Neural progenitor cell (in vitro differentiated cells): ENCODE measurements around the gene NBEAL1. TPM values are rescaled to one million over a fixed set of nuclear protein-coding genes. Genes with fewer than 3 reads are reported as not detected.

ENCODE experiments used
- DNase-seq: peaks from one replicate; pipeline ENCODE4 v3.0.0-alpha.2; 2016; ENCODE audit warnings: low spot score
- H2AFZ ChIP-seq: fragments of 200-600 bp; sonication (generic); replicated peaks from 2 replicates; pipeline ENCODE4 v1.6.1; 2016; ENCODE audit warnings: antibody characterized with exemption
- H3F3A ChIP-seq: fragments of 200-600 bp; sonication (generic); 2 replicates; pipeline ENCODE4 v1.6.1; 2016; ENCODE audit warnings: antibody characterized with exemption, low read depth
- H3K27ac ChIP-seq: fragments of 200-600 bp; sonication (generic); 2 replicates; pipeline ENCODE4 v1.5.1; 2016; ENCODE audit warnings: mild to moderate bottlenecking
- H3K27me3 ChIP-seq: fragments of 200-600 bp; sonication (generic); 2 replicates; pipeline ENCODE4 v1.6.1; 2016; ENCODE audit warnings: mild to moderate bottlenecking, moderate library complexity
- H3K36me3 ChIP-seq: fragments of 200-600 bp; sonication (generic); 2 replicates; pipeline ENCODE4 v1.5.1; 2016
- H3K4me1 ChIP-seq: fragments of 200-600 bp; sonication (generic); 2 replicates; pipeline ENCODE4 v1.6.1; 2016; ENCODE audit warnings: mixed run types
- H3K4me2 ChIP-seq: fragments of 200-600 bp; sonication (generic); 2 replicates; pipeline ENCODE4 v1.6.1; 2016
- H3K4me3 ChIP-seq: fragments of 200-600 bp; sonication (generic); 2 replicates; pipeline ENCODE4 v1.5.1; 2016
- H3K79me2 ChIP-seq: fragments of 200-600 bp; sonication (generic); 2 replicates; pipeline ENCODE4 v1.6.1; 2016; ENCODE audit warnings: low read depth
- H3K9ac ChIP-seq: fragments of 200-600 bp; sonication (generic); 2 replicates; pipeline ENCODE4 v1.6.1; 2016
- H3K9me3 ChIP-seq: fragments of 200-600 bp; sonication (generic); 2 replicates; pipeline ENCODE4 v1.5.1; 2016; ENCODE audit warnings: low read depth
- H4K20me1 ChIP-seq: fragments of 200-600 bp; sonication (generic); 2 replicates; pipeline ENCODE4 v1.6.1; 2016; ENCODE audit warnings: low read depth
- H3K27ac Mint-ChIP-seq: 3 replicates; pipeline ENCODE4 v1.8.0; 2021; ENCODE audit warnings: mixed read lengths
- H3K27me3 Mint-ChIP-seq: 2 replicates; pipeline ENCODE4 v1.8.0; 2022; ENCODE audit warnings: low read depth, mild to moderate bottlenecking, inconsistent platforms, moderate library complexity, mixed read lengths; ENCODE audit not compliant: insufficient read depth
- H3K36me3 Mint-ChIP-seq: 3 replicates; pipeline ENCODE4 v1.8.0; 2021; ENCODE audit warnings: mixed read lengths
- H3K4me1 Mint-ChIP-seq: 3 replicates; pipeline ENCODE4 v1.8.0; 2021; ENCODE audit warnings: mixed read lengths
- H3K4me3 Mint-ChIP-seq: 3 replicates; pipeline ENCODE4 v1.8.0; 2021; ENCODE audit warnings: mild to moderate bottlenecking, moderate library complexity, mixed read lengths
- H3K9me3 Mint-ChIP-seq: 3 replicates; pipeline ENCODE4 v1.8.0; 2020; ENCODE audit warnings: mixed read lengths
- CTCF ChIP-seq: fragments of 200-600 bp; sonication (generic); IDR thresholded peaks from 2 replicates; pipeline ENCODE4 v1.5.1; 2017; ENCODE audit warnings: antibody characterized with exemption, mild to moderate bottlenecking
- EZH2 ChIP-seq: fragments of 200-600 bp; sonication (generic); IDR thresholded peaks from 2 replicates; pipeline ENCODE4 v1.6.1; 2017; ENCODE audit warnings: antibody characterized with exemption, mild to moderate bottlenecking, moderate library complexity
- EZH2phosphoT487 ChIP-seq: fragments of 200-600 bp; sonication (generic); IDR thresholded peaks from 2 replicates; pipeline ENCODE4 v1.6.1; 2017; ENCODE audit warnings: antibody characterized with exemption
- total RNA-seq: library from RNA; depleted of rRNA; stranded (reverse); fragments of >200 nt; gene quantifications from 2 replicates; pipeline ENCODE4 v1.2.3, GENCODE V29; 2015; ENCODE audit warnings: low replicate concordance

The NBEAL1 gene
- total RNA-seq, 1 donor from 2014 or later, result 10.3 TPM

- TF ChIP-seq EZH2phosphoT487 (no peak), EZH2 (no peak), CTCF (no peak)
- H3K4me1 ChIP-seq, result peaks cover under 1% of the 10 kb centered on the region
- H4K20me1 ChIP-seq, result no peaks in the 10 kb centered on the region
- H3K79me2 ChIP-seq, result peaks cover 13% of the 10 kb centered on the region
- H3K9ac ChIP-seq, result no peak overlapping the region
- peaks cover 3% of the 10 kb centered on the region for H3K36me3 Mint-ChIP-seq
- H3K27me3 Mint-ChIP-seq, result peaks cover 2% of the 10 kb centered on the region
- no peak overlapping the region for H3K4me3 Mint-ChIP-seq
- no peaks in the 10 kb centered on the region for H3K27me3 ChIP-seq
- H3K4me1 Mint-ChIP-seq, result peaks cover 16% of the 10 kb centered on the region
- no peaks in the 10 kb centered on the region for H3K9me3 ChIP-seq
- no peak overlapping the region for H3K27ac ChIP-seq
- H3K36me3 ChIP-seq, result no peaks in the 10 kb centered on the region
- no peak overlapping the region for H3K27ac Mint-ChIP-seq
- H3K4me2 ChIP-seq, result no peak overlapping the region
- DNase-seq, result no peak
- H3F3A ChIP-seq, result no peaks in the 10 kb centered on the region
- no peak overlapping the region for H2AFZ ChIP-seq
- no peak overlapping the region for H3K4me3 ChIP-seq
- no peaks in the 10 kb centered on the region for H3K9me3 Mint-ChIP-seq
Observed at GRCh38 chr2:203022751-203023150, 8.1 kb downstream of the NBEAL1 start.

GRCh38 chr2:203025592-203025991 lies 10.9 kb downstream of the NBEAL1 start:
- H3K36me3 ChIP-seq, result no peaks in the 10 kb centered on the region
- no peaks in the 10 kb centered on the region for H3K4me1 Mint-ChIP-seq
- TF ChIP-seq EZH2 (no peak), CTCF (no peak), EZH2phosphoT487 (no peak)
- no peaks in the 10 kb centered on the region for H4K20me1 ChIP-seq
- H3K4me3 Mint-ChIP-seq, result no peak overlapping the region
- no peak overlapping the region for H2AFZ ChIP-seq
- H3K36me3 Mint-ChIP-seq, result peaks cover 3% of the 10 kb centered on the region
- H3K9me3 Mint-ChIP-seq, result no peaks in the 10 kb centered on the region
- no peak overlapping the region for H3K27ac ChIP-seq
- no peaks in the 10 kb centered on the region for H3K27me3 ChIP-seq
- H3K9me3 ChIP-seq, result no peaks in the 10 kb centered on the region
- no peak overlapping the region for H3K27ac Mint-ChIP-seq
- H3K4me3 ChIP-seq, result no peak overlapping the region
- DNase-seq, result no peak
- no peak overlapping the region for H3K4me2 ChIP-seq
- H3K9ac ChIP-seq, result no peak overlapping the region
- no peaks in the 10 kb centered on the region for H3K79me2 ChIP-seq
- H3F3A ChIP-seq, result no peaks in the 10 kb centered on the region
- peaks cover 2% of the 10 kb centered on the region for H3K27me3 Mint-ChIP-seq
- H3K4me1 ChIP-seq, result no peaks in the 10 kb centered on the region

GRCh38 chr2:203030545-203030944 lies 15.9 kb downstream of the NBEAL1 start:
- no peak overlapping the region for H3K4me3 Mint-ChIP-seq
- Histone ChIP-seq H3K4me3 (no peak overlapping the region), H3K79me2 (no peaks in the 10 kb centered on the region), H3K36me3 (no peaks in the 10 kb centered on the region), H3K27ac (no peak overlapping the region), H2AFZ (no peak overlapping the region), H3K9ac (no peak overlapping the region), H4K20me1 (no peaks in the 10 kb centered on the region), H3F3A (no peaks in the 10 kb centered on the region), H3K27me3 (no peaks in the 10 kb centered on the region), H3K9me3 (no peaks in the 10 kb centered on the region), H3K4me1 (no peaks in the 10 kb centered on the region), H3K4me2 (no peak overlapping the region)
- H3K36me3 Mint-ChIP-seq, result peaks cover 2% of the 10 kb centered on the region
- H3K9me3 Mint-ChIP-seq, result peaks cover 4% of the 10 kb centered on the region
- no peaks in the 10 kb centered on the region for H3K27me3 Mint-ChIP-seq
- TF ChIP-seq CTCF, result no peak
- TF ChIP-seq EZH2phosphoT487, result no peak
- no peak for TF ChIP-seq EZH2
- H3K27ac Mint-ChIP-seq, result no peak overlapping the region
- no peaks in the 10 kb centered on the region for H3K4me1 Mint-ChIP-seq
- DNase-seq, result no peak

GRCh38 chr2:203030991-203031390 lies 16.3 kb downstream of the NBEAL1 start:
- Histone ChIP-seq H3K9me3 (no peaks in the 10 kb centered on the region), H3K4me3 (no peak overlapping the region), H3K4me1 (no peaks in the 10 kb centered on the region), H4K20me1 (no peaks in the 10 kb centered on the region), H3K27ac (no peak overlapping the region), H3K36me3 (no peaks in the 10 kb centered on the region), H3K9ac (no peak overlapping the region), H3F3A (no peaks in the 10 kb centered on the region), H3K79me2 (no peaks in the 10 kb centered on the region), H3K4me2 (no peak overlapping the region), H2AFZ (no peak overlapping the region), H3K27me3 (no peaks in the 10 kb centered on the region)
- no peak overlapping the region for H3K27ac Mint-ChIP-seq
- peaks cover 4% of the 10 kb centered on the region for H3K9me3 Mint-ChIP-seq
- no peaks in the 10 kb centered on the region for H3K27me3 Mint-ChIP-seq
- peaks cover 2% of the 10 kb centered on the region for H3K36me3 Mint-ChIP-seq
- no peak overlapping the region for H3K4me3 Mint-ChIP-seq
- H3K4me1 Mint-ChIP-seq, result no peaks in the 10 kb centered on the region
- DNase-seq, result no peak
- TF ChIP-seq EZH2 (no peak), EZH2phosphoT487 (no peak), CTCF (no peak)
